K562 (cell line): Measurements from ENCODE around the gene HNMT. TPM values are rescaled to one million over a fixed set of nuclear protein-coding genes. Genes with fewer than 3 reads are reported as not detected.

Source experiments
- HNRNPK ChIP-seq: fragments of 200-400 bp; formaldehyde crosslinking; IDR thresholded peaks from one replicate; pipeline ENCODE4 v1.6.1; 2018; ENCODE audit warnings: mild to moderate bottlenecking, low read depth, low read length; ENCODE audit not compliant: poor library complexity, severe bottlenecking
- JUND ChIP-seq, 2 experiments: IDR thresholded peaks; 2 replicates in 1 of 2; 3 replicates in 1 of 2; pipeline ENCODE4 v1.6.1; 2011; ENCODE audit warnings: borderline replicate concordance in 2 of 2, low read depth in 2 of 2, low read length in 2 of 2, improper control_type of control experiment in 1 of 2, missing biosample characterization in 1 of 2, missing genetic modification characterization in 1 of 2, missing genetic modification reagents in 1 of 2
- MBD2 ChIP-seq: sonication (generic); IDR thresholded peaks from 2 replicates; pipeline ENCODE4 v1.6.1; 2016; ENCODE audit warnings: low read depth, borderline replicate concordance
- NELFE ChIP-seq: IDR thresholded peaks from 2 replicates; pipeline ENCODE4 v1.6.1; 2011; ENCODE audit warnings: mild to moderate bottlenecking; ENCODE audit not compliant: insufficient read depth, insufficient read length
- SMARCB1 ChIP-seq: IDR thresholded peaks from 2 replicates; pipeline ENCODE4 v1.6.1; 2011; ENCODE audit warnings: improper control_type of control experiment, low read depth; ENCODE audit not compliant: insufficient read length
- ZNF253 ChIP-seq: fragments of 250-450 bp; sonication (Bioruptor Pico); conservative IDR thresholded peaks from 2 replicates; pipeline ENCODE4 v1.6.1; 2021; ENCODE audit warnings: mild to moderate bottlenecking
- ZNF407 ChIP-seq: fragments of 450-650 bp; IDR thresholded peaks from 2 replicates; pipeline ENCODE4 v1.6.1; 2016; ENCODE audit warnings: low read depth
- ZNF766 ChIP-seq: fragments of 200-800 bp; sonication (Bioruptor generic); conservative IDR thresholded peaks from 2 replicates; pipeline ENCODE4 v1.6.1; 2016; ENCODE audit warnings: missing genetic modification characterization, missing compliant biosample characterization
- ZNF778 ChIP-seq: fragments of 450-650 bp; formaldehyde crosslinking; IDR thresholded peaks from 2 replicates; pipeline ENCODE4 v1.4.0; 2020; ENCODE audit warnings: mild to moderate bottlenecking, moderate library complexity
- polyA plus RNA-seq, 8 experiments: library from polyadenylated mRNA; depleted of rRNA in 4 of 8; stranded (reverse) in 5 of 8; unstranded in 3 of 8; fragments of >200 nt; fragmentation: Nextera tagmentation in 2 of 8; fragmentation: Illumina TruSeq in 1 of 8; extraction: Ambion mirVana in 2 of 8; extraction: Trizol in 1 of 8; gene quantifications; 2 replicates each; pipeline versions ENCODE4 v1.2.1 to v1.2.3, GENCODE V29; 2011 to 2014; ENCODE audit warnings: inconsistent platforms in 1 of 8, missing spikeins in 1 of 8
- total RNA-seq, 7 experiments: library from RNA; depleted of rRNA in 6 of 7; stranded (reverse); fragments of >200 nt in 6 of 7; fragmentation: Illumina TruSeq in 2 of 7; extraction: Trizol in 2 of 7; gene quantifications; 2 replicates each; pipeline versions ENCODE4 v1.2.1 to v1.2.3, GENCODE V29; 2011 to 2021; ENCODE audit warnings: low replicate concordance in 1 of 7

HNMT gene
- total and polyA plus RNA-seq, 9 of the 15 experiments (the other 6 are each of a cell fraction or from before 2014, with no cell fraction given) = 3.1 to 10.9 (median 5.3) TPM

- TF ChIP-seq ZNF407 (no peak), SMARCB1 (no peak), ZNF766 (CRISPR knock-in tag) (no peak), HNRNPK (no peak), ZNF253 (CRISPR knock-in tag) (no peak), JUND (IDR thresholded peaks at IDR 0.05; ENCODE audit: borderline replicate concordance, low read depth, low read length) (no peak), JUND (tag; IDR thresholded peaks at IDR 0.05; ENCODE audit: borderline replicate concordance, low read depth, low read length) (no peak), ZNF778 (CRISPR knock-in tag) (no peak), MBD2 (no peak), NELFE (no peak)
Measured at GRCh38 chr2:137935591-137935990, 28.7 kb upstream of the HNMT start (continued).
